GM12878 (cell line): ENCODE measurements around the gene DENND4C. TPM values are rescaled to one million over a fixed set of nuclear protein-coding genes. Genes with fewer than 3 reads are reported as not detected.

Experiments
- ATAC-seq: fragments of 200-7000 bp; cut with Tn5 transposase; 3 replicates; pipeline ENCODE4 v1.9.1; 2020; ENCODE audit warnings: mild to moderate bottlenecking, moderate library complexity
- BruUV-seq: library from RNA; stranded (reverse); fragments of 400-500 nt; replicated peaks from 2 replicates; lab custom pipeline; 2021; lab: Mats Ljungman, UMichigan
- CTCF ChIA-PET: fragments of 300-600 bp; sonication (Branson Sonifier 250); formaldehyde crosslinking; extraction: SDS; loops from one replicate; lab custom pipeline; 2021; ENCODE audit warnings: inconsistent platforms; lab: Yijun Ruan, JAX
- POLR2A ChIA-PET: fragments of 350-600 bp; formaldehyde crosslinking; extraction: SDS; loops from one replicate; lab custom pipeline; 2021; ENCODE audit warnings: inconsistent platforms; lab: Charles Lee
- RAD21 ChIA-PET: fragments of 300-600 bp; sonication (Branson Sonifier 250); formaldehyde crosslinking; loops from one replicate; lab custom pipeline; 2023; ENCODE audit warnings: antibody characterized with exemption; ENCODE audit not compliant: unreplicated experiment; lab: Charles Lee
- SMC1A ChIA-PET: fragments of 300-600 bp; sonication (Branson Sonifier 250); formaldehyde crosslinking; loops from one replicate; lab custom pipeline; 2023; ENCODE audit not compliant: unreplicated experiment, uncharacterized antibody; lab: Charles Lee
- DNase-seq: peaks from one replicate; pipeline ENCODE4 v3.0.0-alpha.2; 2011; ENCODE audit warnings: low read depth, low spot score
- FAIRE-seq: peaks from 3 replicates; lab custom pipeline; 2011; peaks lifted over from hg19 to GRCh38; lab: Jason Lieb, UNC
- H2AFZ ChIP-seq: 2 replicates; pipeline ENCODE4 v1.6.0; 2011; ENCODE audit warnings: low read depth, low read length, control low read depth; ENCODE audit not compliant: control insufficient read depth
- H3K27ac ChIP-seq: 2 replicates; pipeline ENCODE4 v1.5.1; 2011; ENCODE audit warnings: control low read depth; ENCODE audit not compliant: control insufficient read depth, insufficient read depth
- H3K27me3 ChIP-seq, 2 experiments: replicated peaks in 1 of 2; 2 replicates each; pipeline versions ENCODE4 v1.6.0 to v1.6.1; 2011; ENCODE audit warnings: low read length in 1 of 2; ENCODE audit not compliant: control insufficient read depth in 2 of 2, insufficient read depth in 2 of 2
- H3K36me3 ChIP-seq, 2 experiments: 2 replicates each; pipeline ENCODE4 v1.5.1; 2011; ENCODE audit warnings: low read length in 1 of 2; ENCODE audit not compliant: control insufficient read depth in 2 of 2, insufficient read depth in 2 of 2
- H3K4me1 ChIP-seq: 2 replicates; pipeline ENCODE4 v1.6.1; 2011; ENCODE audit warnings: mild to moderate bottlenecking, low read length, moderate library complexity, mixed read lengths; ENCODE audit not compliant: control insufficient read depth, insufficient read depth
- H3K4me2 ChIP-seq: 2 replicates; pipeline ENCODE4 v1.6.0; 2011; ENCODE audit warnings: control low read depth; ENCODE audit not compliant: control insufficient read depth, insufficient read depth
- H3K4me3 ChIP-seq: fragments of 200-600 bp; sonication (generic); 2 replicates; pipeline ENCODE4 v1.5.1; 2016
- H3K79me2 ChIP-seq: 2 replicates; pipeline ENCODE4 v1.6.0; 2011; ENCODE audit warnings: low read length; ENCODE audit not compliant: control insufficient read depth, insufficient read depth
- H3K9ac ChIP-seq: 2 replicates; pipeline ENCODE4 v1.8.0; 2011; ENCODE audit warnings: low read length, control low read depth, mixed read lengths; ENCODE audit not compliant: control insufficient read depth, insufficient read depth
- H3K9me3 ChIP-seq: replicated peaks from 3 replicates; pipeline ENCODE4 v1.5.1; 2011; ENCODE audit warnings: mild to moderate bottlenecking, low read length; ENCODE audit not compliant: control insufficient read depth, insufficient read depth
- H4K20me1 ChIP-seq: 2 replicates; pipeline ENCODE4 v1.6.0; 2011; ENCODE audit not compliant: control insufficient read depth, insufficient read depth
- SRF ChIP-seq, 2 experiments: IDR thresholded peaks; 2 replicates each; pipeline ENCODE4 v1.6.1; 2011; ENCODE audit warnings: low read depth in 2 of 2, low read length in 2 of 2, mild to moderate bottlenecking in 1 of 2, moderate library complexity in 1 of 2
- TCF7 ChIP-seq: IDR thresholded peaks from 2 replicates; pipeline ENCODE4 v1.6.1; 2014; ENCODE audit warnings: antibody characterized with exemption, borderline replicate concordance
- ZBTB40 ChIP-seq: fragments of 450-650 bp; IDR thresholded peaks from 2 replicates; pipeline ENCODE4 v1.6.1; 2016; ENCODE audit warnings: mild to moderate bottlenecking, moderate library complexity, borderline replicate concordance
- WGBS: methylation state at CpG from one replicate; pipeline ENCODE4 v1.1.6; 2016; ENCODE audit warnings: low lambda C conversion rate; ENCODE audit not compliant: insufficient replicate concordance, insufficient coverage; ENCODE audit errors: missing lambda C conversion rate; 5-methylcytosine and 5-hydroxymethylcytosine counted together
- in situ Hi-C: fragments of 300-500 bp; cut with MboI; formaldehyde crosslinking; loops from 9 replicates; pipeline ENCODE4 v1.14.3; 2018; ENCODE audit warnings: mixed read lengths
- intact Hi-C: fragments of 100-400 bp; cut with micrococcal nuclease; formaldehyde crosslinking; loops from one replicate; pipeline ENCODE4 v1.14.2; 2022; ENCODE audit not compliant: unreplicated experiment
- polyA plus RNA-seq, 11 experiments: library from polyadenylated mRNA; depleted of rRNA in 4 of 11; unstranded in 6 of 11; stranded (reverse) in 5 of 11; fragments of >200 nt; fragmentation: Nextera tagmentation in 4 of 11; fragmentation: Illumina TruSeq in 1 of 11; extraction: Ambion mirVana in 4 of 11; extraction: Trizol in 1 of 11; gene quantifications; 1 replicate in 1 of 11; 2 replicates in 10 of 11; pipeline versions ENCODE4 v1.2.1 to v1.2.3, GENCODE V29; 2011 to 2016; ENCODE audit warnings: inconsistent platforms in 2 of 11, missing spikeins in 2 of 11, low read depth in 1 of 11
- total RNA-seq, 4 experiments: library from RNA; depleted of rRNA in 3 of 4; stranded (reverse); fragments of >200 nt in 3 of 4; fragmentation: Illumina TruSeq in 1 of 4; extraction: Trizol in 1 of 4; gene quantifications; 2 replicates each; pipeline versions ENCODE4 v1.2.1 to v1.2.3, GENCODE V29; 2013 to 2021

Gene DENND4C
- total and polyA plus RNA-seq, 10 of the 15 experiments (the other 5 are each of a cell fraction or from before 2014, with no cell fraction given) = 8.2 to 49.3 (median 24.7) TPM

- H3K27me3 ChIP-seq = no peaks in the 10 kb centered on the region
- intact Hi-C loops = no loop called here
- BruUV-seq = no TSS peak
- in situ Hi-C loops = no loop called here
- no peak overlapping the region for H3K4me3 ChIP-seq
- no peak overlapping the region for H3K4me2 ChIP-seq
- H3K27ac ChIP-seq = no peak overlapping the region
- ChIA-PET SMC1A (interaction anchor here (1.1 to 1.3 kb wide), 2 partner anchors 38 to 127 kb away, joined by 3 read pairs; no protein-coding TSS in a partner anchor), RAD21 (interaction anchor here (1.5 kb wide), 1 partner anchor 71 kb away, joined by 3 read pairs; no protein-coding TSS in a partner anchor), CTCF (interaction anchor here (0.6 kb wide), 1 partner anchor 10 kb away, joined by 4 read pairs; no protein-coding TSS in a partner anchor), POLR2A (no interaction called here)
- no peak for ATAC-seq
- H3K4me1 ChIP-seq = no peaks in the 10 kb centered on the region
- no peaks in the 10 kb centered on the region for H3K9me3 ChIP-seq
- FAIRE-seq = no peak
- TF ChIP-seq SRF (IDR thresholded peaks at IDR 0.05; ENCODE audit: low read depth in 2 of 2, low read length in 2 of 2) (no peak), ZBTB40 (peak; percentile 56), TCF7 (no peak)
- H4K20me1 ChIP-seq = no peaks in the 10 kb centered on the region
- no peak overlapping the region for H2AFZ ChIP-seq
- no peaks in the 10 kb centered on the region for H3K79me2 ChIP-seq
- WGBS = 91% methylated on average over 1 of the region's 1 CpG
- peaks cover 0 to 12% of the 10 kb centered on the region in 2 experiments; a peak in 1 of 4 replicates for H3K36me3 ChIP-seq
- DNase-seq = no peak
- H3K9ac ChIP-seq = no peak overlapping the region
Measured at GRCh38 chr9:19303216-19303615, 72.7 kb downstream of the DENND4C start.
